ENCODE measurements around the gene CPLX4.

- TF ChIP-seq ZBTB26 (tag by site-specific recombination; optimal IDR thresholded peaks at IDR 0.05) (no peak), ZBTB11 (tag by site-specific recombination; conservative IDR thresholded peaks at IDR 0.05; ENCODE audit: low read depth) (no peak), CTCF (tag by site-specific recombination; IDR thresholded peaks at IDR 0.05) (no peak), ZBTB17 (tag by site-specific recombination; IDR thresholded peaks at IDR 0.05) (no peak), ZNF23 (tag by site-specific recombination; IDR thresholded peaks at IDR 0.05; ENCODE audit: borderline replicate concordance) (no peak), ZNF140 (tag by site-specific recombination; IDR thresholded peaks at IDR 0.05) (no peak), KLF16 (tag by site-specific recombination; IDR thresholded peaks at IDR 0.05) (no peak), REST (tag by site-specific recombination; IDR thresholded peaks at IDR 0.05) (no peak), ZNF843 (tag by site-specific recombination; IDR thresholded peaks at IDR 0.05) (no peak), ZBTB7A (tag by site-specific recombination; IDR thresholded peaks at IDR 0.05; ENCODE audit: low read depth) (no peak), ZNF76 (tag by site-specific recombination; IDR thresholded peaks at IDR 0.05; ENCODE audit: borderline replicate concordance, low read depth) (no peak), PATZ1 (tag by site-specific recombination; IDR thresholded peaks at IDR 0.05) (no peak)
These were observed 52.5 kb downstream of the CPLX4 start for GRCh38 chr18:59265974-59266369.
